Measurements from ENCODE around the gene RIT1.

Gene RIT1

GRCh38 chr1:155911156-155912055, at the start of gene RIT1:
Gene RIT1, minus strand, starts transcription at chr1:155911349. Its CDS starts 588 bp downstream, at chr1:155910761.
- Histone ChIP-seq H3K27me3 (ENCODE audit: control insufficient read depth, insufficient read depth, low read length) (no peaks in the 10 kb centered on the region), H3K4me3 (ENCODE audit: low read depth, low read length) (peak within 1 kb of the TSS; percentile 58), H3K36me3 (ENCODE audit: control insufficient read depth, insufficient read depth, low read length) (no peaks in the 10 kb centered on the region), H3K9ac (no peak within 1 kb of the TSS), H3K9me3 (ENCODE audit: control insufficient read depth, low read length) (no peaks in the 10 kb centered on the region), H2AFZ (peak within 1 kb of the TSS; percentile 79), H3K4me1 (no peaks in the 10 kb centered on the region), H3K4me2 (ENCODE audit: low read length) (peak within 1 kb of the TSS; percentile 70), H3K27ac (peak within 1 kb of the TSS; percentile 72), H3K79me2 (no peaks in the 10 kb centered on the region)
- TF ChIP-seq CTCF (IDR thresholded peaks at IDR 0.05), result no peak

GRCh38 chr1:155960081-155960745, 49.1 kb upstream of the RIT1 start:
- H3K36me3 ChIP-seq (ENCODE audit: control insufficient read depth, insufficient read depth, low read length), result no peaks in the 10 kb centered on the region
- TF ChIP-seq CTCF (IDR thresholded peaks at IDR 0.05), result no peak
- no peak overlapping the region for H2AFZ ChIP-seq
- H3K4me1 ChIP-seq, result no peaks in the 10 kb centered on the region
- H3K4me2 ChIP-seq (ENCODE audit: low read length), result no peak overlapping the region
- H3K79me2 ChIP-seq, result no peaks in the 10 kb centered on the region
- H3K9me3 ChIP-seq (ENCODE audit: control insufficient read depth, low read length), result no peaks in the 10 kb centered on the region
- no peak overlapping the region for H3K27ac ChIP-seq
- no peaks in the 10 kb centered on the region for H3K27me3 ChIP-seq (ENCODE audit: control insufficient read depth, insufficient read depth, low read length)
- no peak overlapping the region for H3K4me3 ChIP-seq (ENCODE audit: low read depth, low read length)
- H3K9ac ChIP-seq, result no peak overlapping the region

- H3K4me2 ChIP-seq (ENCODE audit: low read length), result no peak overlapping the region
- no peak for TF ChIP-seq CTCF (IDR thresholded peaks at IDR 0.05)
- no peak overlapping the region for H3K4me3 ChIP-seq (ENCODE audit: low read depth, low read length)
- H3K4me1 ChIP-seq, result no peaks in the 10 kb centered on the region
- no peak overlapping the region for H2AFZ ChIP-seq
- H3K27ac ChIP-seq, result no peak overlapping the region
- no peaks in the 10 kb centered on the region for H3K9me3 ChIP-seq (ENCODE audit: control insufficient read depth, low read length)
- H3K79me2 ChIP-seq, result no peaks in the 10 kb centered on the region
- H3K36me3 ChIP-seq (ENCODE audit: control insufficient read depth, insufficient read depth, low read length), result no peaks in the 10 kb centered on the region
- H3K9ac ChIP-seq, result no peak overlapping the region
- H3K27me3 ChIP-seq (ENCODE audit: control insufficient read depth, insufficient read depth, low read length), result no peaks in the 10 kb centered on the region
These were observed 46.3 kb upstream of the RIT1 start for GRCh38 chr1:155957411-155957915.

- H3K36me3 ChIP-seq (ENCODE audit: control insufficient read depth, insufficient read depth, low read length), result no peaks in the 10 kb centered on the region
- no peak overlapping the region for H3K4me3 ChIP-seq (ENCODE audit: low read depth, low read length)
- no peak overlapping the region for H3K27ac ChIP-seq
- H2AFZ ChIP-seq, result no peak overlapping the region
- no peaks in the 10 kb centered on the region for H3K79me2 ChIP-seq
- H3K27me3 ChIP-seq (ENCODE audit: control insufficient read depth, insufficient read depth, low read length), result no peaks in the 10 kb centered on the region
- H3K4me1 ChIP-seq, result no peaks in the 10 kb centered on the region
- TF ChIP-seq CTCF (IDR thresholded peaks at IDR 0.05), result no peak
- H3K9me3 ChIP-seq (ENCODE audit: control insufficient read depth, low read length), result no peaks in the 10 kb centered on the region
- H3K9ac ChIP-seq, result no peak overlapping the region
- H3K4me2 ChIP-seq (ENCODE audit: low read length), result no peak overlapping the region
These were observed 43.5 kb upstream of the RIT1 start for GRCh38 chr1:155954645-155955044.
